GM18867 (cell line): ENCODE results near the gene VAMP8.
A peak's percentile ranks its signal among the peaks of the same experiment; 100 is the strongest.
"Not testable (repeated sequence)": the region's sequence is repeated elsewhere in the genome, so short reads cannot be mapped to it uniquely, and the experiment has no call there.

ENCODE experiments used
- ATAC-seq: cut with Tn5 transposase; IDR thresholded peaks from one replicate; pipeline ENCODE4 v1.9.1; 2021; ENCODE audit warnings: mild to moderate bottlenecking, moderate library complexity; ENCODE audit not compliant: unreplicated experiment

VAMP8 gene

DNA sequence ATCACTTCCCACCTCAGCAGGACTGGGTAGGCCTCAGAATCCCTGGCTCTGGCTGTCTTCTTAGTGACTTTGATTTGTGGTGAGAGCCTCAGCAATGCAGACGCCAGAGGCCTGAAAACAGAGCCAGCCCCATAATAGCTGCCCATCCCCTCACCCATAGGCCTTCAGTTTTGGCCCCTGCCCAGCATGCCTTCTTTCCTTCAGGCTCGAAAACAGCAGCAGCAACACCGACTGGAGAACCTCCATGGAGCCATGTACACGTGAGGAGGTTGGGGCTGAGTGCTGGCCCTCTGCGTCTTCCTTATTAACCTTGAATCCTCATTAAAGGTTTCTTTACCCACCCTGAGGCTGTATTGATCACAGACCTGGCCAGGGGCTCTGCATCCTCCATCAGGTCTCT, 19.9 kb downstream of the VAMP8 start:
- ATAC-seq = no peak

DNA sequence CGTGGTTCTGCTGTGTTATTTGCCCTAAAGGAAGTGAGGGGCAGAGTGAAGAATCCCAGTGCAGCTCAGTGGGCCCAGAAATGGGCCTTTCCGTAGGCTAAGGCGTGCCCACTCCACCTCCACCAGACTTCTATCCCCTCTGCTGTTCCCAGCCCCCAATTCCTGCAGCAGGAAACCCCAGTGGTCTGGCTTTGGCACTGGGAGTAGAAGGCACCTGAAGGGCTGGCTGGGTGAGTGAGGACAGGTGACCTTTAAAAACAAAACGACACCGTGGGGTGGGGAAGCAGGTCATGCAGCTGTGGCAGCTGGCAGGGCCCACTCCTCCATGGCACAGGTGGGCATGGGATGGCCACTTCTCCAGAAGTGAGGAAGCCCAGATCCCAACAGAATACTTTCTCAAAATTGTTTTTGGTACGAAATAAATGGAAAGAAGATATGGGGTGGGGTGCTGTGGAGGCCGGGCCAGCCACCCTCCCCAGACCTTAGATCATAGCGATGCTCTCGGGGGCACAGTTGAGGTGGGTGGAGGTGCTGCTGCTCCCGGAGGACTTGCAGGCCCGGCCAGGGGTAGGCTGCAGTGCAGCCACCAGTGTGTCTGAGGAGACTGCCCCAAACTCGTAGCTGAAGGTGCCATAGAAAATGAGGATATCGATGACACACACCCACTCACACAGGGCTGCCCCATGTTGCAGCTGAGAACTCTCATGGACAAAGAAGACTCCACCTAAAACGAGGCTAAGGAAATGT, 21.4 kb downstream of the VAMP8 start:
- no peak for ATAC-seq

DNA sequence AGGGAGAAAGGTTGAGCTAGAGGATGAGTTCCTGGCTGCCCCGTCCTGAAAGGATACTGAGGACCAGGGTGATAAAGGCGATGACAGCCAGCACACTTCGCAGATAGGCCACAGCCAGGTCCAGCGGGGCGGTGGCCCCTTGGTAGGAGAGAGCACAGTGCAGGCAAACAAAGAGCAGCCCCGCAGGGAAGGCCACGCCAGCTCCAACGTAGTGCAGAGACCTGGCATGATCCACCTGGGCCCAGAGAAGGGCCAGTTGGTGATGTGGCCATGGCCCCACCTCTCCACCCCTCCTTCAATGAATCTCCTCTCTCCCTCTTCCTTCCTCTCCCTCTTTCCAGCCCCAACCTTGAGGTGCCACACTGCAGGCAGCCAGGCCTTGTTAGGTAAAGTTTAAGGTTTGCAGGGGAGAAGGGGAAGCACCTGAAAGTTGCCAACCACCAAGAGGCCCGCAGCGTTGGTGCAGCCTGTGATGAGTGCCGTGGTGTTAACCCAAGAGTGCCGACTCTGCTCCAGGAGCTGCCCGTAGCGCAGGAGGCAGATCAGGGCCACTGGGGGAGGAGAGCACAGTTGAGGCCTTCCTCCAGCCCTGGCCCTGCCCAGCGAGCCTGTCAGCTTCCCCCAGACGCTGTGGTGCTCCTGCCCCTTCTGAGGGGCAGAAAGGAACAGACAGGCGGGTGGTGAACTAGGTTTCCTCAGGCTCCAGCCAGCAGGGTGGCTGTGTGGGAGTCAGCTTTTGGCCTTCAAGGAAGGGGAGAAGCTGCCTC, 22.3 kb downstream of the VAMP8 start:
- ATAC-seq = no peak

DNA sequence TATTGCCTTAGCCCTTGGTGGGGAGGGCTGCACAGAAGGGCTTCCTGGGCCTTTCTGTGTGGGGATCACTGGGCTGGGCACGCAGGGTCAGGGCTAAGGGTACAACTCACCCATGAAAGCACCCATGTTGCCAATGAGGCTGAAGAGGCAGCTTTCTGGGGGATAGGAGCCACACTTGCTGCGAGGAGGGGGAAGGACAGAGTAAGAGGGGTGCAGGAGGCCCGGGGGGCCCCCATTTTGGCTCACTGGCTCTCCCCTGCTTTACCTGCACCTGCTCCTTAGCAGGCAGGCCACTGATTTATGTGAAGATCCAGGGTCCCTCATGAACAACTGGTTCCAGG, 22.8 kb downstream of the VAMP8 start:
- no peak for ATAC-seq

DNA sequence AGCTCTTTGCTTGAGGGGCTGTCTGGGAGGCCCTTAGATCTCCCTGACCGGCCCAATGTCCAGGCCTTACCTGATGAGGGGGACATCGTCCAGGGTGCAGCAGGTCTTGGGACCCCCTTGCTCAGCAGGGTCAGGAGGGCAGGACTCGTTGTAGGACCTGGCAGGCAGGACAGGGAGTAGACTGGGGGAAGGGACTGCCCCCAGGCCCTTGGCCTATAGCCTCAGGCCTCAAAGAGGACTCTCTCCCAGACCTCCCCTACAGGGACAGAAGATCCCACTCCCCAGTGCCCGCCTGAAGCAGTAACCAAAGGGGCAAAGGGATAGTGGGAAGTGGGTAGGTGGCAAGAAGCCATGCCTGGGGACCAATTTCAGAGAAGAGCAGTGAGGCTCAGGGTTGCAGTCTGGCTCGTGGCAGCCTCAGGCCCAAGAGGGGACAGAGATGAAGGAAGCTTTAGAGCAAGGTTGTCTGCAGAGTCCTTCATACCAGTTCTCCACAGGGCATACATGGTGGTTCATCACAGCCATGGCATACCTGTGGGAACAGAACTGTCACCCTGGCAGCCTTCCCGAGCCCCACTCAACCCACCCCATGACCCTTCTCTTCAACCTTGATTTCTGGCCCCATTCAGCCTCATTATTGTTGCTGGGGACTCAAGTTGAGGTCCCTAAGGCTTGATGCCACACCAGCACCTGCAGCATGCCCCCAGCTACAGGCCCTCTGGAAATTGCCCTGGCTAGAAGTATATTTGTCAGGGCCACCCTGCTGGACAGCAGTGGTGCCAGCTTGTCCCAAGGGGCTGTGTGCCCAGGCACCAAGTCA, 23.8 kb downstream of the VAMP8 start:
- no peak for ATAC-seq

DNA sequence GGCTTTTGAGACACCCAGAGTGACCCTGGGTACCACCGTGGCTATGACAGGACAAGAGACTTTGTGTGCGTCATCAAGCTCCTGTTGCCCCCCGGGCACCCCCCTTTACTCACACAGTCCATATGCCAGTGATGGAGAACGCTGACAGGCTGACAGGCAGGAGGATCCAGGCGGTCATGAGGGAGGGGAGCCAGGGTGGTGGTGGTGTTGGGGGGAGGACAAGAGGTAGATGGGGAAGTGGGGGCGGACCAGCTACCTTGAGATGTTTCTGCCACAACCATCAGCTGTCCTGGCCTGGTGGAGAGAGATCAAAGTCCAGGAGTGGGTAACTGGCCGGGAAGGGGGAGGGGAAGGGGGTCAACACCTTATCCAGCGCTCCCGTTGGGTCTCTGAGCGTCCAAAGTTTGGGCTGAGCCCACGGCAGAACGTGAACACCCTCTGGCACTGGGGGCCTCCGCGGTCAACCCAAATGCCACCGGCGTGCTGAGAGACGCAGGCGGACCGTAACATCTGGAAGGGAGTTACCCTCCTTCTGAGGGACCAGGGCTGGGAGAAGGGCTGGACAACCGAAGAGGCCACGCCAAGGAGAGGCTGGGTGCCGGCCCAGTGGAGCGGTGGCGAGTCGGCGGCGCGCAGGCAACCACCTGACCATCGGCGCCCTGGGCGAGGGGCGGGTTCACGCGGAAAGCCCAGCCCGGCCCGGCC, 24.5 kb downstream of the VAMP8 start:
- peak; percentile 46 for ATAC-seq

DNA sequence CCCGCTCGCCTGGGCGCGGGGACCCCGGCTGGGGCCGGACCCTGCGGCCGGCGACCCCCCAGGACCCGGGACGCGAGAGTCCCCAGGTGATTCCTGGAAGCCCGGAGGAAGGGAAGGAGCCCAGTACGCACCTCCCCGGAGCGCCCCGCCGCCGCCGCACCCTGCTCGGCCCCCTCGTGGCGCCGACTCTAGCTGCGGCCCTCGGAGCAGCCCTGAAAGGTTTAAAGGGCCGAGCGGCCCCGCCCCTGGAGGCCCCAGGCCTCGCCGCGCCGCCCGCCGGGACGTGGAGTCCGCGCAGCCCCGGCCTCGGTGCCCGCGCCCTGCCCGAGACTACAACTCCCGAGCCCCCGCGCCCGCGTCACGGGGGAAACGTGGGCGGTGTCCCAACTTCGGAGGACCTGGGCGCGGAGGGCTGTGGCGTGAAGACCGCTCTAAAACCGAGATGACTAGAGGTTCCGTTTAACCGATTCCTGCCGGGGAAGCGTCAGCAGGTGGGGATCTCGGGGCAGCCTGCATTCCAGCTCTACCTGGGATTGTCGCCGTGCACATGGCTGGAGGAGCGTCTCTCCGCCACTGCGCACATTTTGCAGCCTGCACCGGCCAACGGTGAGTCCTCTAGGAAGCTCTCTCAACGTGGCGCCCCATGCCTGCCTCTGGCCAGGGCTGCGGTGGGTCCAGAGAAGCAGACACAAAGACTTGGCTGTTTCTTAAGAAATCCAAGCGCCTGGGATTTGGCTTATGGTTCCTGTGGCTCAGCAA, 25.3 kb downstream of the VAMP8 start, which contains the start of gene TMEM150A:
Gene TMEM150A (minus strand): TSS at position 223 of the 759 bp plus-strand sequence. CDS start 750 bp downstream, outside the sequence.
- peak; percentile 94 for ATAC-seq

DNA sequence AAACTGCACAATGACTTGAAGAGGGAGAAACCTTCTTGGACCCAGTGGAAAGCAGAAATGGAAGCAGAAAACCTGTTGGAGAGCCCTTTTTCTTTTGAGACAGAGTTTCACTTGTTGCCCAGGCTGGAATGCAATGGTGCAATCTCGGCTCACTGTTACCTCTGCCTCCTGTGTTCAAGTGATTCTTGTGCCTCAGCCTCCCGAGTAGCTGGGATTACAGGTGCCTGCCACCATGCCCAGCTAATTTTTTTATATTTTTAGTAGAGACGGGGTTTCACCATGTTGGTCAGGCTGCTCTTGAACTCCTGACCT, 26.7 kb downstream of the VAMP8 start:
- ATAC-seq = not testable (repeated sequence)

DNA sequence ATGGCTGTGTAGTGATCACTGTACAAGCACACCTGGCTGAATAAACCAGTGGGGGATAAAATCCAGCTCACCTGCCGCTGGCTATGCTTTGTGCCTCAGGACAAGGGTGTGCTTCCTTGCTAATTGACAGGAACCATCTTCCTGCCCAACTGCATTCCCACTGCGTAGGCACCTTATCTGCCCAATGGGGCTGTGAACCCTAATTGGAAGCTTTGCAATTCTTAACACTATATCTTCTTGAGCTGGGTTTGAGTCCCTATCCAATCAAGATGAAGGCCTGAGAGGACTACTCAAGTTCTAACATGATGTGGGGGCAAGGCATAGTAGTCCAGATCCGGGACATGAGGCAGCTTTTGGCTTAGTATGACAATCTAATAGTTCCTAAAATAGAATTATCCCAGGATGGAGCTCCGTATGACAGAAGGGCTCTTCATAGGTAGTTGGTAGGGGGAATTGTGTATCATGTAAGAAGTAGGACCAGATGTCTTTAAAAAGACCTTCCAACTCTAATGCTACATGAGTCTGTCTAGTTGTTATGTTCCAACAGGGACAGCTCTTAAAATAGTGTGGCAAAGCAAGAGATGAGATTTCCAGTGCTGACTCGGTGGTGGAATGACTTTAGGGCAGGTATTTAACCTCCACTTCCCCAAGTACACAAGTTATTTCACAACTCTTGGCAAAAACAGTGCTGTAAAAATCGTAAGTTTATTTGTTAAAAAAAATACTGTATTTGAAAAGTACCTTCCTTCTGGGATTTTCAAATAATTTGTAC, 27.4 kb downstream of the VAMP8 start:
- ATAC-seq = no peak

DNA sequence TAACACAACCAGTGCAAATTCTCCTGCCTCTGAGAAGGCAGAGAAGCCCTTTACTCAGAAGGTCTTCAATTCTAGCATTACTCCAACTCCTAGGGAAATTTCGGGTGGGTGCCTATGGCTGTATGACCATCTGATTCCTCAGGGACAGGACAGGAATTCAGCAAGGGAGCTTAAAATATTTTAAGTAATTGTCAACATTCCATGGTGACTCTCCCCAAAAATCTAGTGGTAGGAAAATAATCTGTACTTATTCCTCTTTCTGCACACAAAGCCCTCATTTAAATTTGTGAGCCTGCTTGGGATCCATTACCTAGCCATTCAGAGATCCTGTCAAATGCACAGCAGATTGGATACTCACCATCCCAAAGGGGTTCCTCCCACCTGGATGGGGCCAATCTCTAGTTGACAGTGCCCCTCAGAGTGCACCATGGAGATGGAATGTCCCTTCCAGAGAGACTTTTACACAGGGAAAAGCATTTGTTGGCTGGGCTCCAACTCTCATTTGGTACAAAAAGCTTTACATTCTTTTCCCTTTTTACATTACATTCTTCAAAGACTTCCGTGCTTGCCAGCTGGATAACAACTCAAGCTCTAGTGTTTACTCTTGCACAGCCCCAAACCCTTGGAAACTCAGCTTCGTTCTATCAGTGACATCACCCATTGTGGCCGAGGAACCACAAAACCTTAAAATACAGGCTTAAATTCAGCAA, 28.2 kb downstream of the VAMP8 start:
- no peak for ATAC-seq

DNA sequence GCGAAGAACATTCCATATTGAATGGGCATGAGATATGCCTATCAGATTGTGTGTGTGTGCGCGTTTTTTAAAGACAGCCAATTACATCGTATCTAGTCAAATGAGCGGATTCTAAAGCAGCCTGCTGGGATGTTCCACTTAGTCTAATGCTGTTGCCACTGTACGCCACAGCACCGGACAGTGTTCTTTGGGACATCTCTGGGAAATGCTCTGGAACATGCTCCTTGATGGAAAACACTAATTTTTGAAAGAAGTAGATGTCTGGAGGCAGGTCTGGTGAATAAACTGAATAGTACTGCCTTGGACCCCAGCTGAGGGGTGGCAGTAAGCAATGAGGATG, 28.7 kb downstream of the VAMP8 start:
- ATAC-seq = no peak

DNA sequence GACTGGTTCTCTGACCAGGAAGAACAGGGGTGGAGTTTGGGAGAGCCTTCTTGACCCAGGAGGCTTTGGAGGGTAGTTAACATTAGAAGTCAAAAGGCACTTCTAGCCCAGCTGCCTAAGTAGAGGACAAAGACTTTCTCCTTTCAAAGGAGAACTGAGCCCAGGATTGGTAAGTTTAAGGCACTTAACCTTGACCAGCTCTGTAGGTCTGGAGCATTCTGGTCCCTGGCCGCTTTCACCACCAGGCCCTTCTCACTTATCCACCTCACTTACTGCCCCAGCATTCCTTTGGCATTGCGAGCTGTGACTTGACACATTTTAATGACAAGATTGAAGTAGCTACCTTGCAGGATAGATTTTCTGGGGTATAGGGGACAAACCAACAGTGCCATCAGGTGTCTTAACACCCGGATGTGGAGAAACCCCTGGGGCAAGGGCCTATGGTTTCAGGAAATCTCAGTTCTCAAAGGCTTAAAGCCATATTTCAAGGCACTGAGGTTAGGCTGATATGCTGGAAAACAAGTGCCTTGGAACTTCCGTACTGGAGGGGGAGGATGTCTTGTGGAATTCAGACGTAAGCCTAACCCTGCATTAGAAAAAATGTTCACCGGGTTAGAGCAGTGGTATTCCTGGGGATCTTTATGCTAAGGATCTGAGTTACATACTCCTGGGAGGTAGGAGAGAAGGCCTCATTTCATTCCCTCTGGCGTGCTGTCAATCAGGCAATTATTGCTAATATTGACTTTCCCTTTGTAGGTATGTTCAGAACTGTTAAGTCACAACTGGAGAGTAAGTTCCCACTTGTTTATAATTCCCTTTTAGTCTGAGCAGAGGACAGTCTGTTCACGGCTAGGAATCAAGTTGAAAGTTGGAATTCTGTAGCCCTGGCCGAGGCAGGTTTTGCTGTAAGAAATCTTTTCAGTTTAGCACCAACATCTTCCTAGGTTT, 30.2 kb downstream of the VAMP8 start:
- no peak for ATAC-seq

DNA sequence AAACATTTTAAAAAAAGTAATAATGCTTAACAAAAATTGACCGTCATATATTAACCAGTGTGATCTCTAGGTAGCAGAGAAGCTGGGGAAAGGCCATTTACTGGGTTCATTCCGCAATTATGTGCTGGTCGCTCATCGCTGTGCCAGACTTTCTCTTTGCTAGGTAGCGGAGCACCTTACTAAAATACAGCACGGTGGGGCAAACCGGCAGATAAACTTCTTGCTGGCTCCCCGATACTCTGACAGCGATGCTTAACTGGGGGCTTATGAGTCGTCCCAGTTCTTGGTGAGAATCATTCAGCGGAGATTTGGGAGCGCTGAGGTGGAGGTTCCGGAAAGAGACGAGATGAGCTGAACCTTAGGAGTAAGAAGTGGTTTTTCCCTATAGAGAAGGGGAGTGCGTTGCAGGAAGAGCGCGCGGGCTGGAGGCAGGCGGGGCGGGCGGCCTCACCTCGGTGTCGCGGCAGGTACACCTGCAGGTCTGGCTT, 33.9 kb downstream of the VAMP8 start:
- ATAC-seq = no peak

DNA sequence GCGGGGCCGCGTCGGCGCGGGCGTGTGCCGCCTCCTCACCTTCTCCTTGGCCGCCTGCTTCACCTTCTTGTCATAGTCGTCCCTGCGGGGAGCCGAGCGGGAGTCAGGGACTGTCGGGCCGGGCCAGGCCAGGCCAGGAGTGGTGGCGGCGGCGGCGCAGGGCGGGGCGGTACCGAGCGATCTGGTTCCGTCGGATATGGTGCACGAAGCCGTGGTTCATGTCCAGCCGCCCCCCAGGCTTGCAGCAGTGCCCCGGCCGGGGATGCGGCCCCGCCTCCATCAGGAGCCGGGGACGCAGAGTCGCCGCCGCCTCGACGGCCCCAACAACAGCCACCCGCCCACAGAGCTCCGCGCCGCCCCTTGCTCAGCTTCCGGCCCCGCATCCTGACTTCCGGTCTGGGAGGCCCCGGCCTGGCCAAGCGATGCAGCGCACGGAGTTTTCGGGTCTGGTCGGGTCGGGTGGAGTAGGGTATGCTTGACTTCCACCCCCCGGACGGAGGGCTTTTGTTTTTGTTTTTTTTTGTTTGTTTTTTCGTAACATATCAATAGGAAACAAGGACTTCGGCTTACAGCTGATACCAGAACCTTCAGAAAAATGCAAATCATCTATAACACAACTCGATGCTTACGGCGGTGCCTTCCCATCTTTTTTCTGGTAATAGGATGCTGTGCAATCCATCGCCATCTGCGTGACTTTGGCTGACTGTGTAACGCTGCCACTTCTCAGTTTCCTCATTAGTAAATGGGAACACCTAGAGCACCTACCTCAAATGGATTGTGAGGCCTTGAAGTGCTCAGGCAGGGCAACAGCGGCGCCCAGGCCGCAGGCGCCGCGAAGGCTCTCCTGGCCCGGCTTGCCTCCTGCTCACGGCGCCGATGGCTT, 34.6 kb downstream of the VAMP8 start, which contains the start of gene C2orf68:
Gene C2orf68 (minus strand): TSS at position 362 of the 883 bp plus-strand sequence. CDS start 82 bp downstream, at position 280.
- ATAC-seq = peak; percentile 78

DNA sequence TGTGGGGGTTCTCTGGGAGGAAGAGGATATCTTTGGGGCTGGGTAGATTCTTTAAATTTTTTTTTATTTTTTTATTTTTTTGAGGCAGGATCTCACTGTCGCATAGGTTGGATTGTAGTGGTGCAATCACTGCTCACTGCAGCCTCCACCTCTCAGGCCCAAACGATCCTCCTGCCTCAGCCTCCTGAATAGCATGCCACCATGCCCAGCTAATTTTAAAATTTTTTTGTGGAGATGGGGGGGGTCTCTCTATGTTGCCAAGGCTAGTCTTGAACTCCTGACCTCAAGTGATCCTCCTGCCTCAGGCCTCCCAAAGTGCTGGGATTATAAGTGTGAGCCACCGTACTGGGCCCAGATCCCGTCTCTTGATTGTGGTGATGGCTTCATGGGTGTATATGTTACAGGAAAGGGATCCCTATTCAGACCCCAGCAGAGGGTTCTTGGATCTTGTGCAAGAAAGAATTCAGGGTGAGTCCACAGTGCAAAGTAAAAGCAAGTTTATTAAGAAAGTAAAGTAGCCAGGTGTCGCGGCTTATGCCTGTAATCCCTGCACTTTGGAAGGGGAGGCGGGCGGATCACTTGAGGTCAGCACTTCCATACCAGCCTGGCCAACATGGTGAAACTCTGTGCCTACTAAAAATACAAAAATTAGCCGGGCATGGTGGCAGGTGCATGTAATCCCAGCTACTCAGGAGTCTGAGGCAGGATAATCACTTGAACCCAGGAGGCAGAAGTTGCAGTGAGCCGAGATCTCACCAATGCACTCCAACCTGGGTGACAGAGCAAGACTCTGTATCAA, 36.5 kb downstream of the VAMP8 start:
- no peak for ATAC-seq

DNA sequence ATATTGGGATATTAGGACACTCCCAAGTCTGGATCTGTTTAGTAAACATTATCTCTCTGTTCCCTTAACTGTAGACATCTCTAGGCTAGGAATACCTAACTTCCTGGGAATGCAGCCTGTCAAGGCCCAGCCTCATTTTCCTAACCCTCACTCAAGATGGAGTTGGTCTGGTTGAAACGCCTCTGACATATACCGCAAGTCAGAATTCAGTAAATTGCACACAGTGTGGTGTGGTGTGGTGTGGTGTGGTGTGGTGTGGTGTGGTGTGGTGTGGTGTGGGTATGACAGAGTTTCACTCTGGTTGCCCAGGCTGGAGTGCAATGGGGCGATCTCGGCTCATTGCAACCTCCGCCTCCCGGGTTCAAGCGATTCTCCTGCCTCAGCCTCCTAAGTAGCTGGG, 37.4 kb downstream of the VAMP8 start:
- not testable (repeated sequence) for ATAC-seq
